Kasumi-1 (cell line): ENCODE data around the gene EPHB4.
"Not testable (repeated sequence)": the region's sequence is repeated elsewhere in the genome, so short reads cannot be mapped to it uniquely, and the experiment has no call there.

Source experiments
- DNase-seq, 2 experiments: peaks; one replicate each; lab custom pipeline; 2025; lab: John Stamatoyannopoulos, UW

EPHB4 gene

GRCh38 chr7:100819586-100819985 is 7.7 kb downstream of the EPHB4 start:
- DNase-seq, result no peak

- DNase-seq, result no peak
These were observed 8.5 kb downstream of the EPHB4 start for GRCh38 chr7:100818825-100819224.

GRCh38 chr7:100818366-100818765 is 9.0 kb downstream of the EPHB4 start:
- no peak for DNase-seq

GRCh38 chr7:100817097-100817496 is 10.2 kb downstream of the EPHB4 start:
- no peak for DNase-seq

GRCh38 chr7:100816515-100816914 is 10.8 kb downstream of the EPHB4 start:
- not testable (repeated sequence) for DNase-seq

GRCh38 chr7:100812729-100813128 is 14.6 kb downstream of the EPHB4 start:
- no peak for DNase-seq

- DNase-seq, result no peak
These were observed 15.8 kb downstream of the EPHB4 start for GRCh38 chr7:100811480-100811879.

GRCh38 chr7:100808354-100808875 is 18.9 kb downstream of the EPHB4 start:
- no peak for DNase-seq

GRCh38 chr7:100806883-100807282 is 20.4 kb downstream of the EPHB4 start:
- not testable (repeated sequence) for DNase-seq

GRCh38 chr7:100806276-100806675 is 21.0 kb downstream of the EPHB4 start:
- DNase-seq, result no peak

GRCh38 chr7:100804681-100805431 is 22.5 kb downstream of the EPHB4 start:
- no peak for DNase-seq

GRCh38 chr7:100803398-100804161 is 23.7 kb downstream of the EPHB4 start:
- peak; percentile 74 to 89 for DNase-seq

- no peak for DNase-seq
These were observed 24.4 kb downstream of the EPHB4 start for GRCh38 chr7:100802951-100803350.

GRCh38 chr7:100801833-100802568 is 25.3 kb downstream of the EPHB4 start:
- peak; percentile 18 to 34 for DNase-seq

- peak; percentile 65 to 82 for DNase-seq
These were observed 28.1 kb downstream of the EPHB4 start for GRCh38 chr7:100799037-100799896.

GRCh38 chr7:100794741-100795140 is 32.6 kb downstream of the EPHB4 start:
- no peak for DNase-seq

- DNase-seq, result no peak
These were observed 33.3 kb downstream of the EPHB4 start for GRCh38 chr7:100793806-100794660.

- no peak for DNase-seq
These were observed 35.2 kb downstream of the EPHB4 start for GRCh38 chr7:100791881-100792666.

- no peak for DNase-seq
These were observed 38.3 kb downstream of the EPHB4 start for GRCh38 chr7:100789055-100789454.

- DNase-seq, result no peak
These were observed 41.0 kb downstream of the EPHB4 start for GRCh38 chr7:100786323-100786722.
